HFF-Myc (cell line): ENCODE measurements around the gene PNLIPRP2.

ENCODE experiments used
- DNase-seq: peaks from one replicate; pipeline ENCODE4 v3.0.0-alpha.2; 2011; ENCODE audit warnings: low read depth; ENCODE audit errors: extremely low read depth
- H3K4me3 ChIP-seq: replicated peaks from 2 replicates; pipeline ENCODE4 v1.5.1; 2011; ENCODE audit warnings: low read depth, mild to moderate bottlenecking, control low read depth, low read length
- CTCF ChIP-seq: IDR thresholded peaks from 2 replicates; pipeline ENCODE4 v1.5.1; 2012; ENCODE audit warnings: mild to moderate bottlenecking, low read depth, low read length, control low read depth; ENCODE audit errors: missing control alignments

Gene PNLIPRP2

GRCh38 chr10:116672891-116673290 lies 52.1 kb downstream of the PNLIPRP2 start:
- no peak overlapping the region for H3K4me3 ChIP-seq
- no peak for TF ChIP-seq CTCF
- no peak for DNase-seq

- no peak overlapping the region for H3K4me3 ChIP-seq
- no peak for TF ChIP-seq CTCF
- no peak for DNase-seq
Measured at GRCh38 chr10:116673866-116674265, 53.1 kb downstream of the PNLIPRP2 start.

GRCh38 chr10:116674901-116675423 lies 54.2 kb downstream of the PNLIPRP2 start:
- H3K4me3 ChIP-seq = no peak overlapping the region
- DNase-seq = no peak
- no peak for TF ChIP-seq CTCF

DNA sequence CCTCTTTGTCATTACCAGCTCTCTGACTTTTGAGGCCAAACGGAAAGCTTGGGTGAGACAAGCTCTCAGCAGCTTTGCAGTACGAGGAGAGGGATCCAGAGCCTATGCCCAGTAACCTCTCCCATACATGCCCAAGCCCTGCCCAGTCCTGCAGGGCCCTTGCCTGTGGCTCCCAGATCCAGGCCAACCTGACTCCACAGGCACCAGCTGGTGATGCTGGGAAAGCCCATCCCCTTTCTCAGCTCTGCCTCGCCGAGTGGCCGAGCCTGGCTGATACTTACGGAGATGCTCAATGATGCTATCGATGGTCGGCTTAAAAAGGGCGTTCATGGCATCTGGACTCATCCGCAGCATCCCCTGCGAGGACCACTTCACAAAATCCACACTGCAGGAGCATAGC lies 55.4 kb downstream of the PNLIPRP2 start:
- no peak for TF ChIP-seq CTCF
- no peak for DNase-seq

DNA sequence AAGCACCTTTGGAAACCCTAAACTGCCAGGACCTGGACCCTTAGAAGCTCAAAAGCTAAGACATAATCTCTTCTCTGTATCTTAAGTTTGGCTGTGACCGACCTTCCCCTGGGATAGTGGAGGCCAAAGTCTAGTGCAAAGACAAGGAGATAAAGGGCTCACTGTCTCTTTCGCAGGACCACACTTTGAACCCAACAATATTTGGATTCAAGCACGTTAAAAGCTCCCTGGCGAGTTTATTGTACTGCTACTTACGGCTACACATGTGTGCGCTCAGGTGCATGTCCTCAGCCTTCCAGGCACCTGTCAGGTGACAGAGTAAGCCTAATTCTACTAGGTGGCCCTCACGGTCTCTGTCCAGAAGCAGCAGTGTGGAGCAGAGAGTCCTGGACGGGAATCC lies 55.9 kb downstream of the PNLIPRP2 start:
- no peak overlapping the region for H3K4me3 ChIP-seq
- DNase-seq = no peak
- no peak for TF ChIP-seq CTCF

More for the DNA sequence above, 55.4 kb downstream of the PNLIPRP2 start:
- H3K4me3 ChIP-seq = no peak overlapping the region

DNA sequence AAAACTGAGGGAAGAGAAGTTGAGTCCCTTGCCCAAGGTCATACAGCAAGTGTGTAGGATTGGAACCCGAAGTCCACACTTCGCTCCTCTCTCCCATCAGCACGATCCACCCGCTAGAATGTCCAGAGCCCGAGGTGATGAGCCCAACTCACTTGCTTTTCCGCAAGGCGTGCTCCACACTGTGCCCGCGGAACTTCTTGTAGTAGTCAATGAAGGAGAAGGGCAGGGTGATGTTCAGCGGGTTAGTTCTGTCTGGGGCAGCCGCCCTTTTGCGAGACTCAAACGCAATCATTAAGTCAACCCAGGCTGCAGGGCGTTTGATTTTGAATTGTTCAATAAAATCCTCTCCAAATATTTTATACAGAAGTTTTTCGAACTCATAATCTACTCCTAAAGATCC lies 58.6 kb downstream of the PNLIPRP2 start:
- no peak for DNase-seq
- TF ChIP-seq CTCF = no peak
- H3K4me3 ChIP-seq = no peak overlapping the region

DNA sequence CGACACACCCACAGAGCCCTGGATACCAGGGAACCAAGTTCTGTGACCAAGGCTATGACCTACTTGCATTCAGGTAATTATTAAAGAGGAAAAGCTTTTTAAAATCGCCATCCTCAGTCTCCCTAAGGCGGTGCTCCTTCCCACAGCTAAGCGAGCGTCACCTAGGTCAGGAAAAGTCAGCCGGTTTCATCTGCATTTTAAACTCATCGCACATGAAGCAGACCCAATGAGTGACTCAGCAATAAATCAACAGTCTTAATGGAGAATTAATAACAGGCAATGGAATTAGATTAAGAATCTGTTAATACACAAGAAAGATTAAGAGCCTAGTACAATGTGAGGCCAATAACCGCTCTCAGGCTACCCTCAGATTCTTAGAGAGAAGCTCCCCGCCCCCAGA lies 62.4 kb downstream of the PNLIPRP2 start:
- no peak for TF ChIP-seq CTCF
- no peak for DNase-seq
- H3K4me3 ChIP-seq = no peak overlapping the region
